SJSA1 (cell line): ENCODE results near the gene PSAPL1. TPM values are rescaled to one million over a fixed set of nuclear protein-coding genes. Genes with fewer than 3 reads are reported as not detected.
"Not testable (repeated sequence)": the region's sequence is repeated elsewhere in the genome, so short reads cannot be mapped to it uniquely, and the experiment has no call there.

Experiments
- DNase-seq, 2 experiments: peaks; one replicate each; pipeline ENCODE4 v3.0.0-alpha.2; 2015 to 2020; ENCODE audit warnings: low spot score in 2 of 2, low read depth in 1 of 2
- H3K27ac ChIP-seq: fragments of 250-450 bp; sonication (Bioruptor Pico); 2 replicates; pipeline ENCODE4 v1.5.1; 2020; ENCODE audit warnings: mild to moderate bottlenecking, moderate library complexity
- H3K27me3 ChIP-seq: fragments of 250-450 bp; sonication (Bioruptor Pico); replicated peaks from 2 replicates; pipeline ENCODE4 v1.5.1; 2020; ENCODE audit warnings: mild to moderate bottlenecking, moderate library complexity
- H3K36me3 ChIP-seq: fragments of 250-450 bp; sonication (Bioruptor Pico); 2 replicates; pipeline ENCODE4 v1.5.1; 2020; ENCODE audit warnings: mild to moderate bottlenecking
- H3K4me1 ChIP-seq: fragments of 250-450 bp; sonication (Bioruptor Pico); replicated peaks from 2 replicates; pipeline ENCODE4 v1.6.1; 2021; ENCODE audit warnings: mild to moderate bottlenecking
- H3K4me3 ChIP-seq: fragments of 250-450 bp; sonication (Bioruptor Pico); 2 replicates; pipeline ENCODE4 v1.5.1; 2020; ENCODE audit warnings: mild to moderate bottlenecking
- H3K9me3 ChIP-seq: fragments of 250-450 bp; sonication (Bioruptor Pico); replicated peaks from 2 replicates; pipeline ENCODE4 v1.5.1; 2020; ENCODE audit warnings: mild to moderate bottlenecking
- total RNA-seq: library from RNA; depleted of rRNA; stranded (reverse); fragments of >200 nt; shearing (Covaris generic); gene quantifications from 2 replicates; pipeline ENCODE4 v1.2.3, GENCODE V29; 2014

PSAPL1 gene
- total RNA-seq, 1 experiment from 2014 or later, result not detected

- Histone ChIP-seq H3K4me1 (no peaks in the 10 kb centered on the region), H3K36me3 (no peaks in the 10 kb centered on the region), H3K9me3 (no peaks in the 10 kb centered on the region), H3K4me3 (no peak overlapping the region), H3K27me3 (no peaks in the 10 kb centered on the region), H3K27ac (no peak overlapping the region)
- DNase-seq, result no peak
These were observed 32.2 kb upstream of the PSAPL1 start for GRCh38 chr4:7466904-7467303.

- Histone ChIP-seq H3K9me3 (no peaks in the 10 kb centered on the region), H3K27me3 (no peaks in the 10 kb centered on the region), H3K36me3 (no peaks in the 10 kb centered on the region), H3K27ac (no peak overlapping the region), H3K4me1 (no peaks in the 10 kb centered on the region), H3K4me3 (no peak overlapping the region)
- DNase-seq, result no peak
These were observed 31.5 kb upstream of the PSAPL1 start for GRCh38 chr4:7466215-7466614.

- H3K27ac ChIP-seq, result no peak overlapping the region
- H3K27me3 ChIP-seq, result no peaks in the 10 kb centered on the region
- no peaks in the 10 kb centered on the region for H3K36me3 ChIP-seq
- no peaks in the 10 kb centered on the region for H3K4me1 ChIP-seq
- H3K9me3 ChIP-seq, result no peaks in the 10 kb centered on the region
- DNase-seq, result no peak
- H3K4me3 ChIP-seq, result no peak overlapping the region
These were observed 30.3 kb upstream of the PSAPL1 start for GRCh38 chr4:7465017-7465416.

GRCh38 chr4:7464259-7464655, 29.5 kb upstream of the PSAPL1 start:
- Histone ChIP-seq H3K27ac (no peak overlapping the region), H3K9me3 (no peaks in the 10 kb centered on the region), H3K4me3 (no peak overlapping the region), H3K4me1 (no peaks in the 10 kb centered on the region), H3K27me3 (no peaks in the 10 kb centered on the region), H3K36me3 (no peaks in the 10 kb centered on the region)
- no peak for DNase-seq

GRCh38 chr4:7463566-7464258, 29.0 kb upstream of the PSAPL1 start:
- no peaks in the 10 kb centered on the region for H3K27me3 ChIP-seq
- H3K4me3 ChIP-seq, result no peak overlapping the region
- no peaks in the 10 kb centered on the region for H3K9me3 ChIP-seq
- no peak overlapping the region for H3K27ac ChIP-seq
- no peak for DNase-seq
- no peaks in the 10 kb centered on the region for H3K4me1 ChIP-seq
- no peaks in the 10 kb centered on the region for H3K36me3 ChIP-seq

GRCh38 chr4:7462509-7462971, 27.8 kb upstream of the PSAPL1 start:
- H3K9me3 ChIP-seq, result no peaks in the 10 kb centered on the region
- no peaks in the 10 kb centered on the region for H3K27me3 ChIP-seq
- DNase-seq, result no peak

DNA sequence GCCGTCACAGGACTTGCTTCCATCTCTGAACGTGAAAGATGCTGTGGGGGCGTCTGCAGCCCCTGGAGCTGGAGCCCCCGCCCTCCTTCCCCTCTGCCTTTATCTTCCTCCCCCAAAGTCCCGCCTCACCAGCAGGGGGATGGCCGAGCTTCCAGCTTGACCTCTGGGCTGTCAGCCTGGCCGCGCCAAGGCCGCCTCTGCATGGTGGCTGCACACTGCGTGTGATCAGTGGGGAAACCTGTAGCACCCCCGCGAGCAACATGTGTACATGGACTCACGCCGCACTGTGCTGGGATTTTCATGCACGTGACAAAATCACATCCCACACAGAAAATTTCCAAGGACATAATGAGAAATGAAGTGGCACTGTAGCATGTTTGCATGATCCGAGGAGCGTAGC, 26.5 kb upstream of the PSAPL1 start:
- H3K36me3 ChIP-seq, result no peaks in the 10 kb centered on the region
- H3K4me3 ChIP-seq, result no peak overlapping the region

More at GRCh38 chr4:7462509-7462971, 27.8 kb upstream of the PSAPL1 start:
- Histone ChIP-seq H3K36me3 (no peaks in the 10 kb centered on the region), H3K4me1 (no peaks in the 10 kb centered on the region), H3K4me3 (no peak overlapping the region), H3K27ac (no peak overlapping the region)

GRCh38 chr4:7460566-7460965, 25.8 kb upstream of the PSAPL1 start:
- Histone ChIP-seq H3K4me1 (no peaks in the 10 kb centered on the region), H3K27me3 (no peaks in the 10 kb centered on the region), H3K27ac (no peak overlapping the region), H3K36me3 (no peaks in the 10 kb centered on the region), H3K9me3 (no peaks in the 10 kb centered on the region), H3K4me3 (no peak overlapping the region)
- DNase-seq, result no peak

More for the DNA sequence above, 26.5 kb upstream of the PSAPL1 start:
- Histone ChIP-seq H3K27me3 (no peaks in the 10 kb centered on the region), H3K9me3 (no peaks in the 10 kb centered on the region), H3K27ac (no peak overlapping the region), H3K4me1 (no peaks in the 10 kb centered on the region)
- DNase-seq, result no peak

GRCh38 chr4:7459471-7459870, 24.7 kb upstream of the PSAPL1 start:
- H3K9me3 ChIP-seq, result no peaks in the 10 kb centered on the region
- H3K27me3 ChIP-seq, result no peaks in the 10 kb centered on the region
- no peaks in the 10 kb centered on the region for H3K4me1 ChIP-seq
- no peaks in the 10 kb centered on the region for H3K36me3 ChIP-seq
- no peak overlapping the region for H3K4me3 ChIP-seq
- no peak overlapping the region for H3K27ac ChIP-seq
- DNase-seq, result no peak

GRCh38 chr4:7458477-7458876, 23.7 kb upstream of the PSAPL1 start:
- Histone ChIP-seq H3K27ac (no peak overlapping the region), H3K9me3 (no peaks in the 10 kb centered on the region), H3K36me3 (no peaks in the 10 kb centered on the region), H3K4me1 (no peaks in the 10 kb centered on the region), H3K4me3 (no peak overlapping the region), H3K27me3 (no peaks in the 10 kb centered on the region)
- DNase-seq, result no peak

DNA sequence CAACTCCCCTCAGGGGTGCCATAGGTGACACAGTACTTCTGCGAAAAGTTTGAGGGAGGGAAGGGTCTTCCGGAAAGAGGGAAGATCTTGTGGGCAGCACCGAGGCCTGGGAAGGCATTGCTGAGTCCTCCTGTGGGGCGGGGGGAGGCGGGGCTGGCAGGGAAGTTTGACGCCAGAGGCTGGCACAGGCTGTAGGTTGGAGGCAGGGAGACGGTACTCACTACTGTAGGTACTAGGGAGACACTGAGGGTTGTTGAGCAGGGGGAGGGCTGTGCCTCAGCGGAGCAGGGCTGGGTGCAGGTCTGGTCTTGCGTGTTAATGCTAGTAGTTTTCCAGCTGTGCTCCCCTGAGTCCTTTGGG, 23.3 kb upstream of the PSAPL1 start:
- no peak overlapping the region for H3K27ac ChIP-seq
- no peaks in the 10 kb centered on the region for H3K9me3 ChIP-seq
- no peak overlapping the region for H3K4me3 ChIP-seq
- no peaks in the 10 kb centered on the region for H3K4me1 ChIP-seq
- DNase-seq, result no peak
- H3K27me3 ChIP-seq, result no peaks in the 10 kb centered on the region
- no peaks in the 10 kb centered on the region for H3K36me3 ChIP-seq

GRCh38 chr4:7457201-7458065, 22.7 kb upstream of the PSAPL1 start:
- H3K4me3 ChIP-seq, result no peak overlapping the region
- no peak for DNase-seq
- no peak overlapping the region for H3K27ac ChIP-seq
- H3K4me1 ChIP-seq, result no peaks in the 10 kb centered on the region
- no peaks in the 10 kb centered on the region for H3K9me3 ChIP-seq
- no peaks in the 10 kb centered on the region for H3K27me3 ChIP-seq
- no peaks in the 10 kb centered on the region for H3K36me3 ChIP-seq

- not testable (repeated sequence) for H3K9me3 ChIP-seq, DNase-seq, H3K27me3 ChIP-seq
These were observed 18.1 kb upstream of the PSAPL1 start for GRCh38 chr4:7452802-7453201.

GRCh38 chr4:7451800-7452199, 17.1 kb upstream of the PSAPL1 start:
- no peak for DNase-seq

More at GRCh38 chr4:7452802-7453201, 18.1 kb upstream of the PSAPL1 start:
- H3K27ac ChIP-seq, H3K36me3 ChIP-seq, H3K4me3 ChIP-seq, H3K4me1 ChIP-seq: not testable (repeated sequence)

More at GRCh38 chr4:7451800-7452199, 17.1 kb upstream of the PSAPL1 start:
- H3K27ac ChIP-seq, result no peak overlapping the region
- H3K27me3 ChIP-seq, result no peaks in the 10 kb centered on the region
- H3K4me3 ChIP-seq, result no peak overlapping the region
- H3K9me3 ChIP-seq, result no peaks in the 10 kb centered on the region
- H3K36me3 ChIP-seq, result no peaks in the 10 kb centered on the region
- H3K4me1 ChIP-seq, result no peaks in the 10 kb centered on the region
